Brain microvascular endothelial cell (primary cell): ENCODE data around the gene MLLT11.
A peak's percentile ranks its signal among the peaks of the same experiment; 100 is the strongest.
"Not testable (repeated sequence)": the region's sequence is repeated elsewhere in the genome, so short reads cannot be mapped to it uniquely, and the experiment has no call there.

Experiments used
- DNase-seq: peaks from one replicate; pipeline ENCODE4 v3.0.0-alpha.2; 2020
- H3K27ac ChIP-seq: fragments of 250-450 bp; sonication (Bioruptor Pico); 2 replicates; pipeline ENCODE4 v1.5.1; 2020; ENCODE audit warnings: mild to moderate bottlenecking, moderate library complexity
- H3K27me3 ChIP-seq: fragments of 250-450 bp; sonication (Bioruptor Pico); replicated peaks from 2 replicates; pipeline ENCODE4 v1.5.1; 2020; ENCODE audit warnings: mild to moderate bottlenecking
- H3K36me3 ChIP-seq: fragments of 250-450 bp; sonication (Bioruptor Pico); replicated peaks from 2 replicates; pipeline ENCODE4 v1.5.1; 2020; ENCODE audit warnings: mild to moderate bottlenecking
- H3K4me3 ChIP-seq: 2 replicates; pipeline ENCODE4 v1.5.1; 2011; ENCODE audit warnings: low read depth, mild to moderate bottlenecking, control low read depth, low read length, moderate library complexity
- in situ Hi-C: cut with HindIII; loops from 2 replicates; pipeline ENCODE4 v1.10.0; 2017; ENCODE audit warnings: low sequenced_read_pairs, low pct_ligation_motif_present
- TF ChIP-seq, protein P1 (sequence below): IDR thresholded peaks from 2 replicates; pipeline ENCODE4 v1.5.1; 2011; ENCODE audit warnings: low read depth, mild to moderate bottlenecking, moderate library complexity, low read length, control low read depth, inconsistent platforms; ENCODE audit errors: missing control alignments

The MLLT11 gene

DNA sequence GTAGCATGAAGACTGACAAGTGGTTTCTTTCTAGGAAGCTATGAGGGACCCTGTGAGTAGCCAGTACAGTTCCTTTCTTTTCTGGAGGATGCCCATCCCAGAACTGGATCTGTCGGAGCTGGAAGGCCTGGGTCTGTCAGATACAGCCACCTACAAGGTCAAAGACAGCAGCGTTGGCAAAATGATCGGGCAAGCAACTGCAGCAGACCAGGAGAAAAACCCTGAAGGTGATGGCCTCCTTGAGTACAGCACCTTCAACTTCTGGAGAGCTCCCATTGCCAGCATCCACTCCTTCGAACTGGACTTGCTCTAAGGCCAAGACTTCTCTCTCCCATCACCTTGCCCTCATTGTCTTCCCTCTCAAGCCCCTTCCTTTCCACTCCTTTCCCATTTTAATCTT, 7.0 kb downstream of the MLLT11 start:
- Histone ChIP-seq H3K27ac (no peak overlapping the region), H3K4me3 (no peak overlapping the region), H3K27me3 (no peaks in the 10 kb centered on the region), H3K36me3 (peaks cover 25% of the 10 kb centered on the region)
- TF ChIP-seq, protein P1, sequence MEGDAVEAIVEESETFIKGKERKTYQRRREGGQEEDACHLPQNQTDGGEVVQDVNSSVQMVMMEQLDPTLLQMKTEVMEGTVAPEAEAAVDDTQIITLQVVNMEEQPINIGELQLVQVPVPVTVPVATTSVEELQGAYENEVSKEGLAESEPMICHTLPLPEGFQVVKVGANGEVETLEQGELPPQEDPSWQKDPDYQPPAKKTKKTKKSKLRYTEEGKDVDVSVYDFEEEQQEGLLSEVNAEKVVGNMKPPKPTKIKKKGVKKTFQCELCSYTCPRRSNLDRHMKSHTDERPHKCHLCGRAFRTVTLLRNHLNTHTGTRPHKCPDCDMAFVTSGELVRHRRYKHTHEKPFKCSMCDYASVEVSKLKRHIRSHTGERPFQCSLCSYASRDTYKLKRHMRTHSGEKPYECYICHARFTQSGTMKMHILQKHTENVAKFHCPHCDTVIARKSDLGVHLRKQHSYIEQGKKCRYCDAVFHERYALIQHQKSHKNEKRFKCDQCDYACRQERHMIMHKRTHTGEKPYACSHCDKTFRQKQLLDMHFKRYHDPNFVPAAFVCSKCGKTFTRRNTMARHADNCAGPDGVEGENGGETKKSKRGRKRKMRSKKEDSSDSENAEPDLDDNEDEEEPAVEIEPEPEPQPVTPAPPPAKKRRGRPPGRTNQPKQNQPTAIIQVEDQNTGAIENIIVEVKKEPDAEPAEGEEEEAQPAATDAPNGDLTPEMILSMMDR = no peak
- no peak for DNase-seq
- in situ Hi-C loops = no loop called here

DNA sequence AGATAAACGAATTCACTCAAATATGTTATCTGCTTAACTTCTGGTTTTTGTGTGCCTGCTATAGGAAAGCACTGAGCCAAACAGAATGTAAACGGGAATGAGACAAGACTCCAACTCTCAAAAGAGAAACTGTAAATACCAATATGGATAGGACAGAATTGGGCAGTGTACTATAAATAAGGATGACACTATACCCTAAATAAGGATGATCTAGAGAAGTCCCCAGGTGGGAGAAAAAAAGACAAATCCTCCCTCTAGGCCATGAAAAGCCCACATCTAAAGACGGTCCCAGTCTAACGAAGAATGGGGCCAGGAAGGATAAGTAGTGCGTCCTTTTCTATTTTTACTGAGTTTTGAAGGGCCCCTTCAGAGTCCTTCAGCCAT, 8.9 kb downstream of the MLLT11 start:
- no peak for DNase-seq
- in situ Hi-C loops = no loop called here
- no peak overlapping the region for H3K27ac ChIP-seq

DNA sequence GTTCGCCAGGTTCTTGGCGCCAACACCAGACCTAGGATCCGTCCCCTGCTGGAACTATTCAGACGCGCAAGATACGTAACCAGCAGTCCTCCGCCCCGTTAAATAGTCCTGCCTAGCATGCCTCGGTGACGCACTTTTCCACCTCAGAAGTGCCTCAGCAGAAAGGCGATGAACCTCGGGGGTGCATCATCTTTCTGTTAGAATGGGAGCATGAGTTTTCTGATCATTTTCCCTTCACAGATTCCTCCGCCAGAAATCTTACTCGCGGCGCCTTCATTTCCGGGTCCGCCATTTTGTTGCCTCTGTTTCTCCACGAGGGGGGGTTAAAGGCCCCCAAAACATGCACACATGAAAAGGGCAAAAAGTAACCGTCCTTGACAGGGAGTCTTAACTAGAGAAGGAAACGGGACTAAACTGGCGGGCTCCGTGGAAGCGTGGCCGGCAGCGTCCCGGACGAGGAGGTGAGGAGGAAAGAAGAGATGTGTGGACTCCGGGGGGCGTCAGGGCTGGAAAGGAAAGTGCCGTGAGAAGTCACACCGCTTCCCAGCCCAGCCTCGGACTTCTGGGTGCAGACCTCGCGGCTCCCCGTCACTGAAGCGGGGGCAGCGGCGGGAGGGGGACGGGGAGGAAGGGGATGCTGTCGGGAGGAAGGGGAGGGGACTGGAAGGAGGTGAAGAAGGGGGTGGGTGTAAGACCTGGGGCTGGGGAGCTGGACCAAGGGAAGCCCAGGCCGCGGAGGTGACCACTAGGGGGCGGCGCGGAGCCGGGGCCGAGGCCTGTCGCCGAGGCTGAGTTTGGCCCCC, 10.5 kb downstream of the MLLT11 start, which contains the start of gene GABPB2:
Gene GABPB2 (plus strand): TSS at position 288 of the 803 bp plus-strand sequence. CDS start 17,429 bp downstream, outside the sequence.
- peak within 1 kb of the TSS; percentile 95 for H3K27ac ChIP-seq
- peak within 1 kb of the TSS; percentile 74 for H3K4me3 ChIP-seq
- TF ChIP-seq, protein P1 = peak; percentile 92
- H3K36me3 ChIP-seq = peaks cover 22% of the 10 kb centered on the region
- peak; percentile 91 for DNase-seq
- no peaks in the 10 kb centered on the region for H3K27me3 ChIP-seq
- in situ Hi-C loops = no loop called here

More for the DNA sequence above, 8.9 kb downstream of the MLLT11 start:
- TF ChIP-seq, protein P1 = no peak
- Histone ChIP-seq H3K4me3 (no peak overlapping the region), H3K36me3 (peaks cover 22% of the 10 kb centered on the region), H3K27me3 (no peaks in the 10 kb centered on the region)

DNA sequence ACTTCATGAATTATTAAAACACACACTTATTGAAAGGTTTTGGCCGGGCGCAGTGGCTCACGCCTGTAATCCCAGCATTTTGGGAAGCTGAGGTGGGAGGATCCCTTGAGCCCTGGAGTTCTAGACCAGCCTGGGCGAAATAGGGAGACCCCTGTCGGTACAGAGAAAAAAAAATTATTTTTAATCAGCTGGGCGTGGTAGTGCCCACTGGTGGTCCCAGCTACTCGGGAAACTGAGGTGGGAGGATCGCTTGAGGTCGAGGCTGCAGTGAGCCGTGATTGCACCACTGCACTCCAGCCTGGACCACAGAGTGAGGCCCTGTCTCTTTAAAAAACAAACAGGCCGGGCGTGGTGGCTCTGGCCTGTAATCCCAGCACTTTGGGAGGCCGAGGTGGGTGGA, 12.0 kb downstream of the MLLT11 start:
- in situ Hi-C loops = no loop called here
- Histone ChIP-seq H3K4me3 (no peak overlapping the region), H3K36me3 (peaks cover 14% of the 10 kb centered on the region), H3K27me3 (no peaks in the 10 kb centered on the region), H3K27ac (no peak overlapping the region)
- DNase-seq = no peak
- TF ChIP-seq, protein P1 = peak; percentile 13

DNA sequence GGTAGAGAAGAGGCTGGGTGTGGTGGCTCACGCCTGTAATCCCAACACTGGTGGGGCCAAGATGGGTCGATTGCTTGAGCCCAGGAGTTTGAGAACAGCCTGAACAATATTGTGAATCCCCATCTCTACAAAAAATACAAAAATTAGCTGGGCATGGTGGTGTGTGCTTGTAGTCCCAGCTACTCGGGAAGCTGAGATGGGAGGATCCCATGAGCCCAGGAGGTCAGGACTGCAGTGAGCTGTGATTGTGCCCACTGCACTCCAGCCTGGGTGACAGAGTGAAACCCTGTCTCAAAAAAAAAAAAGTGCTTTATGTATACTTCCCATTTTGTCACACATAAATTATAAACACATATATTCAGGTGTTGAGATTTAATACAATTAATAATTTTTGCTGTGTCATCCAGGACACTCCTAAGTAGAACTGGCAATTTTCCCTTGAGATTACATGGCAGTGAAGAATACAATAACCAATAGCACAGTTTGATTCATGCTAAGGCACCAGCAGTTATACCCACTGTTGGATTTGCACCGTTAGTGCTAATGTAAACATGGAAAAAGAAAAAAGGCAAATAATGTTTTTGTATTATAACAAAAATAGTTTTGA, 25.9 kb downstream of the MLLT11 start:
- Histone ChIP-seq H3K27me3 (no peaks in the 10 kb centered on the region), H3K27ac (no peak overlapping the region)

DNA sequence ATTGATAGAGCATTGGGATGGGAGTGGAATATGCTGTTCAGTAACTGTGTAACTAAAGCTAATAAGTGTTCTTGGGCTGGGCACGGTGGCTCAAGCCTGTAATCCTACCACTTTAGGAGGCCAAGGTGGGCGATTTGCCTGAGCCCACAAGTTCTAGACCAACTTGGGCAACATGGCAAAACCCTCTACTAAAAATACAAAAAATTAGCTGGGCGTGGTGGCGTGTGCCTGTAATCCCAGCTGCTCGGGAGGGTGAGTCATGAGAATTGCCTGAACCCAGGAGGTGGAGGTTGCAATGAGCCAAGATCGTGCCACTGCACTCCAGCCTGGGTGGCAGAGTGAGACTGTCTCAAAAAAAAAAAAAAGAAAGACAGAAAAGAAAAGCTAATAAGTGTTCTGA, 37.2 kb downstream of the MLLT11 start:
- H3K27ac ChIP-seq, in situ Hi-C loops, DNase-seq, H3K36me3 ChIP-seq, H3K27me3 ChIP-seq, H3K4me3 ChIP-seq: not testable (repeated sequence)

More for the DNA sequence above, 25.9 kb downstream of the MLLT11 start:
- in situ Hi-C loops = no loop called here
- H3K4me3 ChIP-seq = no peak overlapping the region
- TF ChIP-seq, protein P1 = no peak
- H3K36me3 ChIP-seq = no peaks in the 10 kb centered on the region
- no peak for DNase-seq
